HCT116 (cell line): ENCODE data around the gene GABRB3. TPM values are rescaled to one million over a fixed set of nuclear protein-coding genes. Genes with fewer than 3 reads are reported as not detected.

Experiments used
- ATAC-seq: fragments of 200-7000 bp; cut with Tn5 transposase; 2 replicates; pipeline ENCODE4 v1.9.1; 2020; ENCODE audit warnings: mild to moderate bottlenecking, moderate library complexity
- BruUV-seq: library from RNA; stranded (reverse); fragments of 400-500 nt; replicated peaks from 2 replicates; lab custom pipeline; 2021; lab: Mats Ljungman, UMichigan
- CTCF ChIA-PET: fragments of 300-600 bp; sonication (Branson Sonifier 250); formaldehyde crosslinking; loops from one replicate; lab custom pipeline; 2021; ENCODE audit warnings: antibody characterized with exemption; lab: Charles Lee
- POLR2A ChIA-PET: fragments of 300-600, 350-600 bp; sonication (Branson Sonifier 250); formaldehyde crosslinking; loops from one replicate; lab custom pipeline; 2021; ENCODE audit warnings: antibody characterized with exemption; lab: Charles Lee
- RAD21 ChIA-PET, 2 experiments: fragments of 300-600 bp; sonication (Branson Sonifier 250); formaldehyde crosslinking; loops; one replicate each; lab custom pipeline; 2023; ENCODE audit warnings: low total read pairs in 2 of 2; ENCODE audit not compliant: uncharacterized antibody in 2 of 2, unreplicated experiment in 2 of 2, low non-redundant PET in 1 of 2; lab: Charles Lee
- DNase-seq: peaks from one replicate; pipeline ENCODE4 v3.0.0-alpha.2; 2010; ENCODE audit warnings: low read depth, low spot score
- H2AFZ ChIP-seq: fragments of 200-600 bp; shearing (Covaris generic), sonication (generic); 2 replicates; pipeline ENCODE4 v1.6.1; 2017; ENCODE audit warnings: low read depth, mixed run types, mixed read lengths, antibody characterized with exemption, low read length; ENCODE audit not compliant: poor library complexity, severe bottlenecking
- H3K27ac ChIP-seq: 2 replicates; pipeline ENCODE4 v1.5.1; 2012; ENCODE audit warnings: low read depth, low read length
- H3K27me3 ChIP-seq: fragments of 200-600 bp; sonication (generic); 2 replicates; pipeline ENCODE4 v1.6.1; 2016; ENCODE audit warnings: mixed run types, low read length, mixed read lengths; ENCODE audit not compliant: insufficient read depth
- H3K36me3 ChIP-seq, 2 experiments: fragments of 200-500 bp in 1 of 2; fragments of 200-600 bp in 1 of 2; sonication (Bioruptor generic) in 1 of 2; sonication (generic) in 1 of 2; 2 replicates each; pipeline versions ENCODE4 v1.5.1 to v1.6.1; 2014 to 2016; ENCODE audit warnings: low read length in 2 of 2, inconsistent platforms in 1 of 2, mixed read lengths in 1 of 2, mixed run types in 1 of 2; ENCODE audit not compliant: insufficient read depth in 2 of 2, control insufficient read depth in 1 of 2
- H3K4me1 ChIP-seq, 2 experiments: fragments of 200-600 bp in 1 of 2; sonication (generic) in 1 of 2; 2 replicates each; pipeline versions ENCODE4 v1.5.1 to v1.6.1; 2012 to 2017; ENCODE audit warnings: low read length in 2 of 2, inconsistent platforms in 1 of 2, mild to moderate bottlenecking in 1 of 2, mixed read lengths in 1 of 2, mixed run types in 1 of 2, moderate library complexity in 1 of 2; ENCODE audit not compliant: insufficient read depth in 2 of 2, control insufficient read depth in 1 of 2
- H3K4me2 ChIP-seq: fragments of 200-600 bp; sonication (generic); 2 replicates; pipeline ENCODE4 v1.6.1; 2017; ENCODE audit warnings: mixed run types, low read length, mixed read lengths
- H3K4me3 ChIP-seq, 2 experiments: fragments of 200-600 bp in 1 of 2; sonication (generic) in 1 of 2; replicated peaks in 1 of 2; 2 replicates each; pipeline ENCODE4 v1.5.1; 2011 to 2016; ENCODE audit warnings: low read length in 2 of 2, control low read depth in 1 of 2, low read depth in 1 of 2, mild to moderate bottlenecking in 1 of 2, mixed read lengths in 1 of 2, mixed run types in 1 of 2
- H3K79me2 ChIP-seq: fragments of 200-600 bp; sonication (generic); 2 replicates; pipeline ENCODE4 v1.6.1; 2017; ENCODE audit warnings: mild to moderate bottlenecking, mixed run types, low read length, moderate library complexity, mixed read lengths; ENCODE audit not compliant: insufficient read depth
- H3K9ac ChIP-seq: fragments of 200-600 bp; sonication (generic); 2 replicates; pipeline ENCODE4 v1.6.1; 2016; ENCODE audit warnings: low read length, mixed read lengths
- H3K9me2 ChIP-seq: fragments of 200-600 bp; sonication (generic), shearing (Covaris generic); 2 replicates; pipeline ENCODE4 v1.6.1; 2017; ENCODE audit warnings: mixed run types, mild to moderate bottlenecking, moderate library complexity; ENCODE audit not compliant: insufficient read depth
- H3K9me3 ChIP-seq, 2 experiments: fragments of 200-500 bp in 1 of 2; fragments of 200-600 bp in 1 of 2; sonication (Bioruptor generic) in 1 of 2; sonication (generic) in 1 of 2; 2 replicates each; pipeline ENCODE4 v1.6.1; 2014 to 2017; ENCODE audit warnings: low read length in 2 of 2, mixed read lengths in 2 of 2, inconsistent platforms in 1 of 2, low read depth in 1 of 2, mild to moderate bottlenecking in 1 of 2, mixed run types in 1 of 2, moderate library complexity in 1 of 2; ENCODE audit not compliant: control insufficient read depth in 1 of 2, insufficient read depth in 1 of 2
- H4K20me1 ChIP-seq: fragments of 200-600 bp; sonication (generic), shearing (Covaris generic); 2 replicates; pipeline ENCODE4 v1.6.1; 2017; ENCODE audit warnings: mixed run types, mild to moderate bottlenecking, moderate library complexity; ENCODE audit not compliant: insufficient read depth
- CBX3 ChIP-seq: IDR thresholded peaks from 2 replicates; pipeline ENCODE4 v1.6.1; 2012; ENCODE audit warnings: low read depth
- CTCF ChIP-seq, 3 experiments: fragments of 200-600 bp in 1 of 3; sonication (generic) in 1 of 3; IDR thresholded peaks in 2 of 3; conservative IDR thresholded peaks in 1 of 3; 2 replicates each; pipeline ENCODE4 v1.5.1; 2012 to 2017; ENCODE audit warnings: low read depth in 2 of 3, low read length in 2 of 3, antibody characterized with exemption in 1 of 3, borderline replicate concordance in 1 of 3, control low read depth in 1 of 3, mild to moderate bottlenecking in 1 of 3, mixed read lengths in 1 of 3, mixed run types in 1 of 3, moderate library complexity in 1 of 3; ENCODE audit not compliant: insufficient read depth in 1 of 3
- EGR1 ChIP-seq: IDR thresholded peaks from 2 replicates; pipeline ENCODE4 v1.6.1; 2012; ENCODE audit warnings: low read depth
- ELF1 ChIP-seq: IDR thresholded peaks from 2 replicates; pipeline ENCODE4 v1.6.1; 2012; ENCODE audit warnings: low read depth, borderline replicate concordance
- EZH2 ChIP-seq: fragments of 200-600 bp; sonication (generic); IDR thresholded peaks from 2 replicates; pipeline ENCODE4 v1.6.1; 2017; ENCODE audit warnings: antibody characterized with exemption, mixed run types
- EZH2phosphoT487 ChIP-seq: fragments of 200-600 bp; IDR thresholded peaks from 2 replicates; pipeline ENCODE4 v1.6.1; 2018; ENCODE audit warnings: antibody characterized with exemption, borderline replicate concordance
- MAX ChIP-seq: IDR thresholded peaks from 2 replicates; pipeline ENCODE4 v1.6.1; 2012
- POLR2A ChIP-seq: IDR thresholded peaks from 2 replicates; pipeline ENCODE4 v1.7.0; 2011; ENCODE audit warnings: borderline replicate concordance; ENCODE audit not compliant: insufficient read depth, insufficient read length; ENCODE audit errors: extremely low read depth
- POLR2AphosphoS5 ChIP-seq: IDR thresholded peaks from 2 replicates; pipeline ENCODE4 v1.6.1; 2011; ENCODE audit warnings: mild to moderate bottlenecking, low read depth, low read length, moderate library complexity
- RAD21 ChIP-seq: IDR thresholded peaks from 2 replicates; pipeline ENCODE4 v1.6.1; 2012; ENCODE audit warnings: low read depth, mild to moderate bottlenecking
- REST ChIP-seq: IDR thresholded peaks from 2 replicates; pipeline ENCODE4 v1.6.1; 2012; ENCODE audit warnings: low read depth
- SIN3A ChIP-seq: IDR thresholded peaks from 2 replicates; pipeline ENCODE4 v1.6.1; 2012; ENCODE audit warnings: low read depth
- TCF7L2 ChIP-seq: IDR thresholded peaks from 2 replicates; pipeline ENCODE4 v1.7.0; 2011; ENCODE audit warnings: borderline replicate concordance, inconsistent platforms; ENCODE audit not compliant: insufficient read depth, insufficient read length; ENCODE audit errors: extremely low read depth
- YY1 ChIP-seq: IDR thresholded peaks from 2 replicates; pipeline ENCODE4 v1.6.1; 2011; ENCODE audit warnings: low read length, low read depth, moderate library complexity, mild to moderate bottlenecking; ENCODE audit not compliant: insufficient replicate concordance; ENCODE audit errors: extremely low read depth
- ZFX ChIP-seq: fragments of 450-650 bp; IDR thresholded peaks from 2 replicates; pipeline ENCODE4 v1.6.1; 2017
- ZNF274 ChIP-seq: fragments of 200-500 bp; sonication (Bioruptor generic); IDR thresholded peaks from 2 replicates; pipeline ENCODE4 v1.6.1; 2014; ENCODE audit warnings: mild to moderate bottlenecking, low read depth, low read length, inconsistent platforms
- intact Hi-C: fragments of 100-400 bp; cut with micrococcal nuclease; formaldehyde crosslinking; loops from 2 replicates; pipeline ENCODE4 v1.10.0; 2022
- total RNA-seq: library from RNA; stranded (reverse); gene quantifications from one replicate; pipeline ENCODE4 v1.2.1, GENCODE V29; 2021; ENCODE audit not compliant: unreplicated experiment

Gene GABRB3
- total RNA-seq, 1 experiment from 2014 or later = 0.52 TPM

GRCh38 chr15:26635105-26635504 is 137.8 kb downstream of the GABRB3 start:
- Histone ChIP-seq H3K79me2 (no peaks in the 10 kb centered on the region), H2AFZ (no peak overlapping the region), H3K4me3 (no peak overlapping the region), H3K9ac (no peak overlapping the region), H3K27ac (no peak overlapping the region), H3K27me3 (no peaks in the 10 kb centered on the region), H3K9me2 (no peaks in the 10 kb centered on the region), H3K9me3 (peaks cover 5 to 60% of the 10 kb centered on the region in 2 experiments; a peak in 2 of 4 replicates), H3K4me2 (no peak overlapping the region), H3K4me1 (no peaks in the 10 kb centered on the region), H4K20me1 (no peaks in the 10 kb centered on the region), H3K36me3 (no peaks in the 10 kb centered on the region)
- ChIA-PET CTCF (no interaction called here), RAD21 (no interaction called here), POLR2A (no interaction called here)
- TF ChIP-seq REST = no peak
- no peak for TF ChIP-seq SIN3A
- TF ChIP-seq ZNF274 = no peak
- TF ChIP-seq ELF1 = no peak
- no peak for TF ChIP-seq CTCF (IDR thresholded peaks at IDR 0.05 in 2 of 3, conservative IDR thresholded peaks at IDR 0.05 in 1 of 3; ENCODE audit: borderline replicate concordance in 1 of 3, insufficient read depth in 1 of 3, low read depth in 2 of 3, low read length in 2 of 3)
- no peak for TF ChIP-seq YY1
- TF ChIP-seq CBX3 = no peak
- TF ChIP-seq EZH2phosphoT487 = no peak
- no peak for TF ChIP-seq TCF7L2
- no peak for TF ChIP-seq POLR2AphosphoS5
- TF ChIP-seq RAD21 = no peak
- TF ChIP-seq EGR1 = no peak
- no peak for TF ChIP-seq EZH2
- TF ChIP-seq ZFX = no peak
- TF ChIP-seq POLR2A = no peak
- TF ChIP-seq MAX = no peak
- DNase-seq = no peak
- BruUV-seq = no TSS peak
- intact Hi-C loops = no loop called here
- no peak for ATAC-seq
